SKM-1 treated with dmso at 0.1 percent for 144 hours (cell line): ENCODE data around the gene TFEB.

Experiments used
- DNase-seq: peaks from one replicate; lab custom pipeline; 2025; ENCODE audit not compliant: unreplicated experiment; lab: John Stamatoyannopoulos, UW

The TFEB gene

DNA sequence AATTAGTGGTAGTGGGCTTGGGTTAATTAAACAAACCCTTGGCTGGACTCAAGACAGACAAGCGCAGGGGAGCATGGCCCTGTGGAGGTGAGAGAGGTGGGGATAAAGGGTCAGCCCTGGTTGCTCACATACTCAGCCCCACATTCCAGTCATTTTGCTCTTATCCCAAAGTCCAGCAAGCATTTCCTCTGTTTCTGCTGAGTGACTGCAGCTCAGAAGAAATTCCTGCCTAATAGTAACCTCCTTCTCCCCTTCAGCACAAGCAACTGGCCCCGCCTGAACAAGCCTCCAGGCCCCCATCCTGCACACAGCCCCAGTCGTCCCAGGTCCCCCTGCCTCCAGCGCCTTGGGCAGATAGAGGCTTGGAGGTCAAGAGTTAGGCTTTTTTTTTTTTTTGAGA is 3.6 kb upstream of the TFEB start:
- DNase-seq: no peak

DNA sequence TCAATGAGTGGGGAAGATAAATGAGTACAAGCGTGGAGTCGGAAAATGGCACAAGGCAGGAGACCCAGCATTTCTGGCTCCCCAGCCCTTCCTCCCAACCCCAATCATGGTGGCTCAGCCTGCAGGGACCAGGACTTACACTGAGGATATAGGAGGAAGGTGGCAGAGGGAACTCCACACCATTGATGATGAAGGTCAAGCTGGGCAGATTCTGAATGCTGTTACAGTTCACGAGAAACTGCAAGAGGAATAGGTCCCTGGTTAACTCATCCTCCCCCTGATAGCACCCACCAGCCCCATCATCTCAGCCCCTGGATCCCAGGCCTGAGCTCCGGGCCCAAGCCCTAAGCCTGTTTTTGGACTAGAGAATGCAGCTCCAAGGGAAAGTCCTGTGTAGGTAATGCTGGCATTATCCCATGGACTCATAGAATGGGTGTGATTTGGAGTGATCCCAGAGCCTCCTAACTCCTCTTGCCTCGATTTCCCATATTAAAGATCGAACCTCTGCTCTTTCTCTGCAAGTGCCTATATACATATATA is 2.3 kb upstream of the TFEB start:
- no peak for DNase-seq

DNA sequence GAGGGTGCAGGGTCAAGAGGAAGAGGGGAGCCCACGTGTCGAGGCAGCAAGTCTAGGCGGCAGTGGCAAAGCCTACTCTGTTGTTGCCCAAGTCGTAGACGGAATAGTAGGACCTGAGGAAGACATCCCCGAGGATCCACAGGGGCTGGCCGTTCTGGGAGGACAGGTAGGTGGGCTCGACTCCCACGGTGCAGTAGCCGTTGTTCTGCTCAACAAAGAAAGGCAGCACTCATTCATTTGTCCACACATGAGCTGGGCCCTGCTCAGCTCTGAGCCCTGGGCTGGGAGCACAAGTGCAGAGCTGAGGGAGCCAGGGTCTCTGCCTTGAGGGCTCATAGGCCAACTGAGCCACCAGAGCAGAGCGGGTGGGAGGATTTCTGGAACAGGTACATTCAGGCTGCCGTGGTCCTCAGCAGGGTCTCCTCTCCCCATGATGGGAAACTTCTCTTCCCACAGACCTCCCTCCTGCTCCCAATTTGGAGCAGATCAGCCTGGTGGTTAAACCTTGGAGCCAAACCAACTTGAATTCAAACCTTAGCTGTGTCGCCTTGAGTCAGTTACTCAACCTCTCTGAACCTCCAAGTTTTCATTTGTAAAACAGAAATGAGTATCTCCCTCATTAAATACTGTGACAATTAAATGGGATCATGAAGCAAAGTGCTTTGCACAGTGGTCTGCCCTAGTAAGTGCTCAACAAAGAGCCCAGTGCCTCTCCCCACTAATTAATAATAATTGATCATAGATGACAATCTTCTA is 1.6 kb upstream of the TFEB start:
- no peak for DNase-seq

DNA sequence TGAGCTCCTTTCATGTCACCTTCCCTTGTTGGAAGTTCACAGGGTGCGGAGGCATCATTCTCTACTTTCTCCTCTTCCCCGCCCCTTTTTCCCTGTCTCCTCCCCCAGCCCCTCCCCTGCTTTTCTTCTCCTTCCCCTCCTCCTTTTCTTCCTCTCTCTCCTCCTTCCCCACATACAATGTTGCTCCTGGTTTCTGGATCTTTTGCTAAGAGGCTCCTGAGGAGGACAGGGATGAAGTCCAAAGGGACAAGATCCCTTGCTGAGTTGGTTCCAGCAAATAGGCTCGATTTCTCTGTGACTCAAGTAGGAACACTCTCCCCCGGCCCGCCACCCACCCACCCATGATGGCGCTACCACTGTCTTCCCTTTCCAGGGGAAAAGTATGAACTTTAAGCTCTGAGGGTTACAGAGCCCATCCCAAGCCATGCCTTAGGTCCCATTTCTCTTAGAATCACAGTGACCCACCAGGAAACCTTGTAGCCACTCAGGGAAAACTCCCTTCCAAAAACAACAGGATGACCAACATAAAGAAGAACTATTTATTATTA is 852 bp upstream of the TFEB start:
- DNase-seq: no peak

DNA sequence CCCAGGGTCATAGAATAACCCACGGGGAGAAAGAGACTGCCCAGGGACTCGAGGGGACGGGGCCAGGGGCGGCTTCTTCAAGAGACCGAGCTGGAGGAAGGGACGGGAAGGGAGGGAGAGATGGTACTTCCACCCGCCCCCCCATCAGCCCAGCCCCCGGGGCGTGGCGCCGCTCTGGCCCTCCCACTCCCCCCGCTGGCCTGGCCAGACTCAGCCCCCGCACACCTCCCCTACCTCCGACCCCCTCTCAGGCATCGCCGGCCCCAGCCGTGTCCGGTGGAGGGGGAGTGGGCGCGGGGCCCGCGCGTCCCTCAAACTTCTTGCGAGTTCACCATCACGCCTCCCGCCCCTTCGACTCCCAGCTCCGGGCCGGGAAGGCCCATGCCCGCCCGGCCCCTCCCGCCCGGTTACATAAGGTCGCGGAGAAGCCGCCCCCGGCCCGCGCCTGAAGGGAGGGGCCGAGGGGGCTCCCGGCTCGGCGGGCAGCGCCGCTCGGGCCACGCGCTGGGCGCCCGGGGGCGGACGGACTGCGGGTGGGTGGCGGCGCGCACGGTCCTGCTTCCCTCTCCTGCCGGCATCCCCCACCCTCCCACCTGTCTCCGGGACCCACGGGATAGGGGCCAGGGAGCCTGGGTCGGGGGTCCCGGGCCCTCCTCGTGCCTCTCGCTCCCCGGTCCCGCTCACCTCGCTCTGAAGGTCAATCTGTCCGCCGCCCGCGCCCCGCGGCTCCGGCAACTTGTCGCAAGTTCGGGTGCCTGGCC is 562 bp downstream of the TFEB start:
- peak; percentile 65 for DNase-seq

DNA sequence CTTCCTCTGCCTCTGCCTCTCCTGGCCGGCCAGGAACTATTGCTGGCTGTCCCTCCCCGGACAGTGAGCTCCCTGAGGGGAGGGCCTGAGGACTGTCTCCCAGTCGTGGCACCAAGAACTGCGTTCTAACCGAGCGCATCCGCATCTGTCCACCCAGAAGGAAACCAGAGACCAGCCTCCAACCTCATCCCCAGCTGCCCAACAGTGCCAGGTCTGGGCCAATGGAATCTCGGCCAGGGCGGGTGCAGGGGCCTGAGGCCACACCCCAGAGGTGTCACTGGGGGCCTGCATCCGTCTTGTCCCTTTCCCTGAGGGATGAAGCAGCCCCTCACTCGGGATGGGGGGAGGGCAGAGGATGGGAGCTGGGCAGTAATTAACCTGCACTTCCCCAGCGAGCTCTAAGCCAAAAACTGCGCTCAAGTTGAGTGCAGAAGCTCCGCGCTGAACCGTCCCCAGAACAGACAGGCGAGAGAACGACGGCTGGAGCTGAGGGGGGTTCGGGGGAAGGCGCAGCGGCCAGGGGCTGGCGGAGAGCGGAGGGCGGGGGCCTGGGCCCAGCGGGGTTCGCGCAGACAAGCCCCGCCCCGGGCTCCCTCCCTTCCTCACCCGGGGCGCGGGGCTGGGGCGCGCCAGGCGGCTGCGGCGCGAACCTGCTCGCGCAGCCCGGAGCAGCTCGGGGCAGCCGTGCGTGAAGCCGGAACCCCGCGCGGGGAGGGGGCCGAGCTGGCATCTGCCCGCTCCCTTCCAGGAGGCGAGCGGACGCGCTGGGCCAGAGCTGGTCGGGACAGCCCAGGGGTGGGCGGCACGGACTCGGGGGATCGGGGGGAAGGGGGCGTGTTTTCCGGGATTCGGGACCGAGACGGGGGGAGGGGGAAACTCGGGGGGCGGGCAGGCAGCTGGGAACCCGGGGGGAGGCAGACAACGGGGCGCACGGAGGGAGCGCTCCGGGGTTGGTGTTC is 1.4 kb downstream of the TFEB start:
- DNase-seq: peak; percentile 62

DNA sequence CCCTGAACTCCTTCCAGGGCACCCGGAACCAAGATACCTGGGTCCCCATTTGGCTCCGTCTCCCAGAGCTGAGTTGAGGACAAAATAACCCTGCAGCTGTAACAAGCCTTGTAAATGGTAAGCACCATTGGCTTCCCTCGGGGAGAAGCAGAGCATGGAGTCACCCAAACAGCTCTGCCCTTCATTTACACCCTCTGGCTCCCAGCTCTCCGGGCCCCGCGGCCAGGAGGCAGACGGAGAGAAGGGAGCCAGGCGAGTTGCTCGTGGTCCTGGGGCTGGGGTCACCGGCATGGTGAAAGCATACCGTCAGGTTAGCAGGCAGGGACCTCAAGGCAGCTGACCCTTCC is 2.1 kb downstream of the TFEB start:
- no peak for DNase-seq

DNA sequence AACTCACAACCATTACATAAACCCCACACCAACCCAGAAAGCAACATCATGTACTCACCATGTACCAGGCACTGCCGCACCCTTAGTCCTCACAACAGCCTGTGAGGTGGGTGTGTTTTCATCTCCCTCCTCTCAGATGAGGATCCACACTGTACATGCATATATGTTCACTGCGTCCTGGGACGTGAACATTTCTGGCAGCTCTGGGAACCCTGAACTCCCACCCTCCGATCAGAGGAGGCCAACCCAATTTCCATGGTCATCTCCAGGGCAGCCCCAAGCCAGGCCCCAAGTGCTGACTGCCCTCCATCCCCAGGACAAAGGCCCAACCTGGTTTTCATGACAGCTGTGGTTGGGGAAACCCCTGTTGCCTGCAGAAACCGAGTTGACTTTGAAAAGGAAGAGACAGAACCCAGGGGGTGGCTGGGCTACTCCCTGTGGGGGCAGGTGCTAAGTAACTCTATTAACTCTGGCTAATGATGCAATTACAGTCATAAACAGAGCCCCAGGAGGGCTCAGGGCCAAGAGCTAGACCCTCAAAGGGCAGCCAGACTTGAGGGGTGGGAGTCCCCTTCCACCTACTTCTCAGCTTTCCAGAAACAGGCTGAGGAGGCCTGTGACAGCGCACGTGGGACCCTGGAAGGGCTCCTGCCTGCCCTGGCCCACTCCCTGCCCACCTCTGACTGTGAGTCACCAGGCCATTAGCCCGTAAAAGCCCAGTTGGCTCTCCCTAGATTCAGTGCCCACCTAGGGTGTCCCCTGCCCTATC is 2.6 kb downstream of the TFEB start:
- no peak for DNase-seq

DNA sequence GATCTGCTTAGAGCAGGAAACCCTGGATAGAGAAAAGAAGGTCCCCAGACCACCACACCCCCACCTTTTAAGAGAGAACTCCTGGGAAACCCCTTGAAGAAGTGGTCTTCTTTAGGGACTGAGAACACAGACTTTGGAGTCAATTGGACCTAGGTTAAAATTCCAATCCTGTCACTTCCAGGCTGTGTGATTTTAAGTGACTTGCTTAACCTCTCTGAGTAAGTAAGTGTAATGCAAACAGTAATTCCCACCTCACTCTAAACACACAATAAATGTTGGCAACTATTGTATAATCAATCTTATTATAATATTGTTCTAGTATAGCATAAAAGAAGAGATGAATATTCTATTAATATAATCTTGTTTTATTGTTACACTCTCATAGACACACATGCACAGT is 3.3 kb downstream of the TFEB start:
- DNase-seq: no peak

DNA sequence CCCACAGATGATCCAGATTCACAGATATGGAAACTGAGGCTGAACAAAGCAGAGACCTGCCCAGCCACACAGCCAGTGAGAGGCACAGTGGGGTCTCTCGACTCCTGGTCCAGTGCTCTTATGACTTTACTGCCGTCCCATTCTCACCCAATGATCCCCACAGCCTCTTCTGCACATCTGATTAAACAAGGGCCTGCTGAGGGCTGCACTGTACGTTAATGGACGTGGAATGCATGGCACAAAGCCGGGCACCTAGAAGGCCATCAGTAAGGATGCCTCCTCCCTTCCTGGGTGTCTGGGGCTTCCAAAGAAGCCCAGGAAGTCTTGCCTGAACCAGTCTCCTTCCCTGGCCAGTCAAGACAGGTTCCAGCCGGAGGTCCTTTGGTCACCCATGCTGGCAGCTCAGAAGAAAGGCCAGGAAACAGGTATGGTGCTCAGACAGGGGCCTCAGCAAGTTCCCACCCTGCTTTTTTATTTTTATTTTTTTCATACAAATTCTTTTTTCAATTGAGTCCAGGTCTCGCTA is 3.8 kb downstream of the TFEB start:
- no peak for DNase-seq

DNA sequence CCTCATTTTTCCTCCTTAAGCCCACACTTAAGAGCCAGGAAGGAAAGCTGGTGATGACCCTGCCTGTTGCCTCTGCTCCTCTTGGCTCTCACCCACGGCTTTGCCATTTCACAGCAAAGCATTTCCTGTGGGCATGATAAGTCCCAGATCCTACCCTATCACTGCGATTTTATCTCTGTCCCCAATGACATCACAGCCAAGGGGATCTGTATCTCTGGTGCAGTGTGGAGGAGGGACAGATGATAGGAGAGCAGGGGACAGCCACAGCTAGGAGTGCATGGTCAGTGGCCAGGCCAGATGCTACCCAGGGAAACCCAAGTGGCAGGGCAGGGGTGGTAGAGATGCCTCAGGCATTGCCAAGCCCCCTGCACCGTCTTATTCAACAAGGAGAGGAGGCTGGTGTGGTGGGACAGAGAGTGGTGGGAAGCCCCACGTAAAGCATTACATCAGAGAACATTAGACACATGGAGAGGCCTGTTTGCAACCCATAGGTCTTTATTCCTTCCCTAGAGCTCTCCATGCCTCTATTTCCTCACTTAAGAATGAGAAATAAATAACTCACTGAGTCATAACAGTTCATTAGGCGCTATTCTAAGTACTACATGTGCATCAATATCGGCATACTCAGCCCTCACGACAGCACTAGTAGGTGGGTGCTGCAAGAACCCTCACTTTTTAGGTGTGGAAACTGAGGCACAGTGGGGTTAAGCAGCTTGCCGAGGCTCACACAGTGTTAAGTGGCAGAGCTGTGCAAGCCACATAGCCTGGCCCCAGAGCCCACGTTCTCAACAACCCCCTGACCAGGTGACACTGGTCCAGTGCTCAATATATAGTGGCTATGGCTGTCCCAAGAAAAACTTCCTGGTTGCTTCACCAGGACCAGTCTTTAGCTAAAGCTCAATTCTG is 4.6 kb downstream of the TFEB start:
- no peak for DNase-seq

DNA sequence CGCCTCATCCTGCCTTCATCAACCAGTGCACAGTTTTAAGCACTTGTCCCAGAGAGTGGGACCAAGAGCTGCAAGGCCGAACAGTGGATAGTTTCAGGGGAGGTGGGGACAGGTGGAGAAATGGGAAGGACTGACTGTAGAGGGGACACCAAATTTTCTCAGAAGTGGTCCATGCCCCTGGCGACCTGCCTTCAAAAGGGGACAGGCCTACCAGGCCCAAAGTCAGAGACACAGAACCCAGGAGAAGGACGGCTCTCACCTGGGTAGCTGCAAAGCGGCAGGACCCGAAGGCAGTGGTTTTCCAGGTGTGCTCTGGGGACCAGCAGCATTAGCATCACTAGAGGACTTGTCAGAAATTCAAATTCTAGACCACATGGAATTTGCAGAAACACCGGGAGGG is 5.8 kb downstream of the TFEB start:
- no peak for DNase-seq

DNA sequence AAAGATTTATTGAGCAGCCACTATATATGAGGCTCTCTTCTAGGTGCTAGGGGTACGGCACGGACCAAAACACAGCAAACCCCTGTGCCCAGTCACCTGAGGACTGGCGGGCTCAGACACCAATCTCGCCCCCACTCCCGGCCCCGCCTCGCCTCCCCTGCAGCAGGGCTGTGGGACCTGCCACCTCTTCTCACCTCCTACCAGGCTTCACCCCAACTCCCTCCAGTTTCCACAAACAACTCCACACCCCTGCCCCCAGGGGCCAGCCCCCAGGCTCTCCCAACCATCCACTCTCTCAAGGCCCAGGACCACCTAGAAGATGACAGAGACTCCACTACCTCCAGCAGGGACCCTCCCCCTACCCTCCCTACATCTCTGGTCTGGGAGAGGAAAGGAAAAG is 6.5 kb downstream of the TFEB start:
- no peak for DNase-seq

DNA sequence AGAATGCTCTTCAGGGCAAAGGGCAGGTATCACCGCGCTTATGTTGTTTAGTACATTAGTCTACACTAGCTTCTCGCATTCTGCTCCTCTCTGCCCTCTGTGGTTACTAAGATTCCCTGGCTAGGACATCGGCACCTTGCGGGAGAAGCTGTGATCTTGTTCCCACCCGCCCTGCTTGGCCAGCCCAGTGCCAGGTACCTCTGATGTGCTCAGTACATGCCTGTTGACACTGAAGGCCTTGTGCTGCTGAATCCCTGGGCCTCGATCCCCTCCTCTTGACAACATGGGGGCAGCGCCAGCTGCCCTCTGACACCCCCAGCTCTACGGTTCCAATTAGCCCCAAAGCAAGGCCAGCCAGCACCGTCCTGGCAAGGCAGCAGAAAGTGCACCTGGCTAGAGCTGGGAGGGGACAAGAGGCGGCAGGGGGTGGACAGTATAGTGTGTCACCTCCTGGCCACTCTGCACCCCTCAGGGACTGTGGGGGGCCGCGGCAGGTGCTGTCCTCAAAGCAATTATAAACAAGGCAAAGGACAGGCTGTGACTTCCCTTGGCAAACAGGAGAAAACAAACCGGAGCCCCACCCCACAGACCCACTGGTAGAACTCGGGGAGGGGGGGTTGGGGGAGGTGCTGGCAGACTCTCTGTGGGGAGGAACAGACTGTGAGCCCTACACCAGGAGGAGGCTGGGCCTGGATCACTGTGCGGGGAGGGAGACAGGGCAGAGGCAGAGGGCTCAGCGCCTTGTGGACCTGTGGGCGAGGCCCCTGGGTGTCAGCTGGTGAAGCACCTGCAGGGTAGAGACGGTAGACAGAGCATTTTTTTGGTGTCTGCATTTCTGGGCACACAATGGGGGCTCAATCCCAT is 7.1 kb downstream of the TFEB start:
- DNase-seq: no peak

DNA sequence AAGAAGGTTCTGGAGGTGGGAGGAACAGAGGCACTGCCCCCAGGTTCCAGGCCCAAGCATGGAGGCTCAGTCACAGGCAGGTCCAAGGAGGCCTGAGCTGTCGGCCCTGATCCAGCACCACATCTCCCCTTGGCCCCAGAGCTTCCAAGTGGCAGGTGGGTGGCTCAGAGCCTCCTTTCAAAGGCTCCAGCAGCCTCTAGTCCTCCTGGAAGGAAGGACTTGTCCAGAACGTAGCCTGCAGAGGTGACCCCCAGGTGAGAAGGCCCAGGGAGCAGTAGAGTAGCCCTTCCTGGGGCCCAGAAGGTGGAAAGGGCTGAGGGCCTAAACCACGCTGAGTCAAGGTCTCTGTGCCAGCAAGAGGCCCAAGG is 7.7 kb downstream of the TFEB start:
- no peak for DNase-seq

DNA sequence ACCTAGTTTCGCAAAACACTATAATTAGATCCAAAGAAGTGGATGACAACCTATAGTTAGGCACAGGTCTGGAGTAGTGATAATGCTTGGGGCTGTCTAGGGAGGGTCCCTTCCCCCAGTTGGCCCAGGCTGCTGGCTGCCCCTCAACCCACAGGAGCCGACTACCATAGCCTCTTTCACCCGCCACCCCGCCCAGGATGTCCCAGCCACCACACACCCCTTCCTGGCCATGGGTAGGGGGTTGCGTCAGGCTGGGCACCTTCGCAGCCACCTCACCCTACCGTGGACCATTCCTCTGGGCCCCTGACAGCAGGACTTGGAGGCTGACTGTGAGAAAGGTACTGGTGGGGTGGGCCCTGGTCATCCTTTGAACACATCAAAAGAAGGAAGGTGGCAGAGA is 8.5 kb downstream of the TFEB start:
- DNase-seq: no peak

DNA sequence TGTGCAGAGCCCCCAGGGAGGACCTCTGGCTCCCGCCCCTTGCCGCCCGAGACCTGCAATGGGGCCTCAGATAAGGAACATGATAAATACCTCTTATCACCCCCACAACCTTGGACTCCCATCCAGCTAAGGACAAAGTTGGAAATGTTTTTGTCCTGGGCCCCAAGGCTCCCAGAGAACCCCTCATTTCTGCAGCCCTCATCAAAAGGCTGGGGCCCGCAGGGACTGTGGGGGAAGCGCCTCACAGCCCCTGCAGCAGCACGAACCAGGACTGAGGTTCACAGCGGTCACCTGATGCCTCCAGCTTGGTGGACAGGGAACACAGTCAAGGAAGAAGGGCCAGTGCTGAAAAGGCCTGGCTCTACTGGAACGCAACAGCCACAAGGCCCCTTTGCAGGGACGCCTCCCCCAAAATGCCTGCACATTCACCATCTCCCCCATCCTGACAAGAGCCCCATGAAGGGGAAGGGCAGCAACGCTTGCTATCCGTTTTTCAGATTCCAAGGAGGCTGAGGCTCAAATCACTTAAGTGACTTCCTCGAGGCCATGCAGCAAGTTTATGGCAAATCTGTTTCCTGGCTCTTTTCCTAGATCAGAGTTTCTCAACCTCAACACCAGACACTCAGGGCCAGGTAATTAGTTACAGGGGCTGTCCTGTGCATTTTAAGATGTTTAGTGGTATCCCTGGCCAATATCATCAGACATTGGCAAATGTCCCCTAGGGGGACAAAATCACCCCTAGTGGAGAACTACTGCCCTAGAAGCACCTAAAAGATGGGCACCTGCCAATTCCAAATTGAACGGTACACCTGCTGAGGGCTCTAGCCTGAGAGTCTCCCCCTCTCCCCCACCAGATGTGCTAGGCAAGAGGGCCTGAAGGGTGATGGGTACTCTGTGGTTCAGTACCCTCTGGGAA is 10.6 kb downstream of the TFEB start:
- DNase-seq: no peak
